Esophagus muscularis mucosa (tissue), 4 donors: ENCODE results near the gene PRKACB. TPM values are rescaled to one million over a fixed set of nuclear protein-coding genes. Genes with fewer than 3 reads are reported as not detected.

Experiments used
- DNase-seq: peaks from one replicate; pipeline ENCODE4 v3.0.0-alpha.2; 2017; ENCODE audit errors: extremely low spot score
- H3K27ac ChIP-seq, 4 donors: fragments of 200-600 bp; sonication (generic); replicated peaks in 1 of 4; 1 replicate in 3 of 4; 2 replicates in 1 of 4; pipeline ENCODE4 v1.5.1; 2016 to 2019; ENCODE audit warnings: mild to moderate bottlenecking in 1 of 4
- H3K27me3 ChIP-seq, 4 donors: fragments of 200-600 bp; sonication (generic); one replicate each; pipeline versions ENCODE4 v1.5.1 to v1.6.0; 2016 to 2019
- H3K36me3 ChIP-seq, 4 donors: fragments of 200-600 bp; sonication (generic); one replicate each; pipeline ENCODE4 v1.5.1; 2016 to 2019
- H3K4me1 ChIP-seq, 4 donors: fragments of 200-600 bp; sonication (generic); one replicate each; pipeline ENCODE4 v1.5.1; 2016 to 2019
- H3K4me3 ChIP-seq, 4 donors: fragments of 200-600 bp; sonication (generic); 1 replicate in 2 of 4; 2 replicates in 2 of 4; pipeline ENCODE4 v1.5.1; 2016 to 2019; ENCODE audit warnings: mild to moderate bottlenecking in 4 of 4, moderate library complexity in 1 of 4
- H3K9me3 ChIP-seq, 4 donors: fragments of 200-600 bp; sonication (generic); 1 replicate in 3 of 4; 2 replicates in 1 of 4; pipeline ENCODE4 v1.5.1; 2016 to 2019
- CTCF ChIP-seq, 3 experiments: fragments of 200-600 bp in 2 of 3; fragments of 450-650 bp in 1 of 3; sonication (generic) in 2 of 3; IDR thresholded peaks; one replicate each; pipeline ENCODE4 v1.5.1; 2017 to 2019; ENCODE audit warnings: antibody characterized with exemption in 3 of 3, mild to moderate bottlenecking in 2 of 3, moderate library complexity in 1 of 3
- EP300 ChIP-seq: sonication (generic); formaldehyde crosslinking; IDR thresholded peaks from one replicate; pipeline ENCODE4 v1.6.1; 2017; ENCODE audit warnings: antibody characterized with exemption
- POLR2A ChIP-seq: fragments of 450-650 bp; IDR thresholded peaks from one replicate; pipeline ENCODE4 v1.6.1; 2017; ENCODE audit warnings: antibody characterized with exemption, moderate library complexity, mild to moderate bottlenecking, low read depth
- POLR2AphosphoS5 ChIP-seq, 2 donors: sonication (generic); formaldehyde crosslinking; IDR thresholded peaks; one replicate each; pipeline ENCODE4 v1.6.1; 2017; ENCODE audit warnings: antibody characterized with exemption in 2 of 2
- WGBS: methylation state at CpG from one replicate; pipeline ENCODE4 v1.1.5; 2018; 5-methylcytosine and 5-hydroxymethylcytosine counted together
- intact Hi-C: fragments of 100-400 bp; cut with DNase I; formaldehyde crosslinking; loops from one replicate; pipeline ENCODE4 v1.15.1; 2023
- total RNA-seq, 4 donors: library from RNA; depleted of rRNA; stranded (reverse); fragments of >200 nt; gene quantifications; one replicate each; pipeline versions ENCODE4 v1.1.0 to v1.2.1, GENCODE V29; 2016

PRKACB gene
- total RNA-seq, 4 donors from 2014 or later, result 44.4 to 59.4 (median 52.3) TPM

- H3K36me3 ChIP-seq, result peaks cover 6 to 41% (median 16%) of the 10 kb centered on the region in 4 donors
- TF ChIP-seq CTCF (IDR thresholded peaks at IDR 0.05), result no peak
- TF ChIP-seq POLR2AphosphoS5 (IDR thresholded peaks at IDR 0.05), result no peak
- no peak for TF ChIP-seq POLR2A
- TF ChIP-seq EP300, result no peak
- DNase-seq, result no peak
- no peaks in the 10 kb centered on the region for H3K27me3 ChIP-seq
- no peak overlapping the region for H3K4me3 ChIP-seq
- intact Hi-C loops, result no loop called here
- no peak overlapping the region for H3K27ac ChIP-seq
- H3K4me1 ChIP-seq, result no peaks in the 10 kb centered on the region
- H3K9me3 ChIP-seq, result no peaks in the 10 kb centered on the region
Measured at GRCh38 chr1:84202126-84202525, 58.1 kb downstream of the PRKACB start.

DNA sequence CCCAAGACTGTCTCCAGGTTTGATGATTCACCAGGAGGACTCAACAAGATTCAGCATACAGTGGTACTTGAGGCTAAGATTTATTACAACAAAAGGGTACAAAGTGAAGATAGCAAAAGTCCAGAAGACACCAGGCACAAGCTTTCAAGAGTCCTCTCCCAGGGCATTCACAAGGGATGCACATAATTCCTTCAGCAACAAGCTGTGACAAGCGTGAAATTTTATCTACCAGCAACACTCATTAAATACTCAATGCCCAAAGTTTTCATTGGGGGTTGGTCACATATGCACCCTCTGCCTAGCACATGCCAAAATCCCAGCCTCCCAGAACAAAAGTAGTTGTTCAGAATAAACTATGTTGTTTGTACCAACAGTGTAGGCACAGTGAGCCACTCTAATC is 62.3 kb downstream of the PRKACB start:
- TF ChIP-seq CTCF (IDR thresholded peaks at IDR 0.05) (no peak), POLR2AphosphoS5 (IDR thresholded peaks at IDR 0.05) (no peak), POLR2A (no peak), EP300 (no peak)
- Histone ChIP-seq H3K27ac (no peak overlapping the region), H3K4me1 (no peaks in the 10 kb centered on the region), H3K27me3 (no peaks in the 10 kb centered on the region), H3K36me3 (peaks cover 0 to 13% (median 2%) of the 10 kb centered on the region in 4 donors), H3K4me3 (no peak overlapping the region), H3K9me3 (no peaks in the 10 kb centered on the region)
- intact Hi-C loops, result no loop called here
- WGBS, result 90% methylated on average over 1 of the region's 1 CpG
- DNase-seq, result no peak

- no peaks in the 10 kb centered on the region for H3K27me3 ChIP-seq
- H3K4me3 ChIP-seq, result no peak overlapping the region
- no peak for TF ChIP-seq CTCF (IDR thresholded peaks at IDR 0.05)
- no peak for TF ChIP-seq EP300
- TF ChIP-seq POLR2AphosphoS5 (IDR thresholded peaks at IDR 0.05), result no peak
- no peak for TF ChIP-seq POLR2A
- H3K36me3 ChIP-seq, result peaks cover 0 to 10% (median 2%) of the 10 kb centered on the region in 4 donors
- no peaks in the 10 kb centered on the region for H3K9me3 ChIP-seq
- no peaks in the 10 kb centered on the region for H3K4me1 ChIP-seq
- DNase-seq, result no peak
- intact Hi-C loops, result no loop called here
- no peak overlapping the region for H3K27ac ChIP-seq
Measured at GRCh38 chr1:84208935-84209334, 64.9 kb downstream of the PRKACB start.

- Histone ChIP-seq H3K4me1 (no peaks in the 10 kb centered on the region), H3K36me3 (peaks cover 2 to 31% (median 4%) of the 10 kb centered on the region in 4 donors), H3K4me3 (no peak overlapping the region), H3K9me3 (peaks cover 0 to 5% (median 3%) of the 10 kb centered on the region in 4 donors), H3K27ac (no peak overlapping the region), H3K27me3 (no peaks in the 10 kb centered on the region)
- DNase-seq, result no peak
- 95% methylated on average over 8 of the region's 8 CpGs for WGBS
- TF ChIP-seq EP300, result no peak
- no peak for TF ChIP-seq POLR2AphosphoS5 (IDR thresholded peaks at IDR 0.05)
- no peak for TF ChIP-seq POLR2A
- TF ChIP-seq CTCF (IDR thresholded peaks at IDR 0.05), result no peak
- intact Hi-C loops, result no loop called here
Measured at GRCh38 chr1:84214115-84214956, 70.3 kb downstream of the PRKACB start.
